ENCODE data around the gene LARP6. TPM values are rescaled to one million over a fixed set of nuclear protein-coding genes. Genes with fewer than 3 reads are reported as not detected.
"Not testable (repeated sequence)": the region's sequence is repeated elsewhere in the genome, so short reads cannot be mapped to it uniquely, and the experiment has no call there.

Gene LARP6
- total and polyA plus RNA-seq, 8 donors, result 7.7 to 17.8 (median 13.8) TPM

DNA sequence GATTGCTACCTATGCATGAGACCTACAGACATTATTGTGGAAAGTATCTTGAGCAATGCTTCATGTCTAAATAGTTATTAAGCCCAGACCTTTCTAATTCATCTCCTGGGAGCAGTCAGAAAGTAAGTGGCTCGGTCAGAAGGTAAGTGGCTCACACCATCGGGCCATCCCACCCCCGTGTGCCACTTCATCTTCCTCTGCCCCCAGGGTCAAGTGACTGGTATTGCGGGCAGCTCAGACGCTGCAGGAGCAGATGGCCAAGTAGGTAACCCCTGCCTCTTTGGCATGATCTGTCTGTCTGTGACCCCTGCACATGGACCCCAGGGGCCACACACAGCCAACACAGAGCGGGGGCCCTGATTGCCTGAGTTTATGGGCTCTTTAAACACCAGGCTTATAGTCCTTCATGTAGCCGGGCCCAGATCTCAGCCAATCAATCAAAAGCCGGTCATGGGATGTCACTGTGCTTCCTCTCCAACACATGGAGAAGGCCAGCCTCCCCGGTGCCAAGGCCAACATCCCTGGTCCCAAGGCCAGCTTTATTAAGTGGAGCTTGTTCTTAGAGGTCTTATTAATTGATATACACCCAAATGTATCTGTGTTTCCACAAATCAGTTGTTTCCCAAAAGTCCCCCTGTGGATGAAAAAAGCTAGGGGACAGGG lies 42.9 kb downstream of the LARP6 start:
- intact Hi-C loops (cut with DNase I), result loop anchor here in 1 of 2 donors (5.0 kb wide), 1 partner anchor 134 kb away; no protein-coding TSS in a partner anchor
- H3K4me1 ChIP-seq, result peaks cover 0 to 14% of the 10 kb centered on the region in 2 donors
- H3K27ac ChIP-seq, result no peak overlapping the region
- no peaks in the 10 kb centered on the region for H3K9me3 ChIP-seq
- no peak for TF ChIP-seq CTCF (IDR thresholded peaks at IDR 0.05)
- DNase-seq (no peak), ATAC-seq (no peak)
- no peaks in the 10 kb centered on the region for H3K36me3 ChIP-seq
- no peak overlapping the region for H3K4me3 ChIP-seq
- H3K27me3 ChIP-seq, result peaks cover 0 to 52% of the 10 kb centered on the region in 2 donors

DNA sequence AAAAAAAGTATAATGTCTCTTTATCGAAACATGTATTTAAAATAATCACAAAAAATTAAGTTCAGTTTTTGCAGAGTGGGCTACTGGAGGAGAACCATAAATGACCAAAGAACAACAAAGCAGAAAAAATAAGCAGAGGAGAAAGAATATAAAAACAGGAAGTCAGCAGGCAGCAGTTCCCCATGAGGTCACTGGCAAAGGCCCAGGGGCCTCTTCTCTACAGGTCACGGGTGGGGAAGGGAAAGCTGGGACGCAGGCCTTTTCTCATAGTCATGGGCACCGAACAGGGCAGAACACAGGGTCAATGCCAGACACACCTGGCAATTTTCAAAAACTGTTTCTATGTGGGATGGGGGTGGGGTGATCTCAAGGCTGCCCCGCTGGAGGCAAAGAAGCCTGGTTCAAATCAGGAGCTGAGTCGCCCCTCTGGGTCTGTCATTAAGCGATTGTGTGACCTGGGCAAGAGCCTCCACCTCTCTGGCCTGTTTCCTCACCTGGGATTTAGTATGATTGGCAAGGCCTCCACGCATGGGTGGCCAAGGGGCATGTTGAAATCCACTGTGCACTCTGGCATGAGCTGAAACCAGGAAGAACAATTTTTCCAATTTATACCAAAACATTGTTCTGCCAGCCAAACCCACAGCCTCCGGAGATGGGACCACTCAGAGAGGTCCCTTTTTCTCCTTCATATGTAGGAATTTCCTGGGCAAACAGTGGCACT lies 46.8 kb downstream of the LARP6 start:
- H3K4me3 ChIP-seq, result no peak overlapping the region
- intact Hi-C loops (cut with DNase I), result no loop called here
- no peak for TF ChIP-seq CTCF (IDR thresholded peaks at IDR 0.05)
- peaks cover 0 to 14% of the 10 kb centered on the region in 2 donors for H3K4me1 ChIP-seq
- H3K9me3 ChIP-seq, result no peaks in the 10 kb centered on the region
- ATAC-seq (peak; percentile 65), DNase-seq (peak in 2 of 4 donors; percentile 40 to 77)
- H3K27ac ChIP-seq, result peak overlapping the region in 1 of 2 donors; percentile 11
- no peaks in the 10 kb centered on the region for H3K36me3 ChIP-seq
- peaks cover 4 to 64% of the 10 kb centered on the region in 2 donors for H3K27me3 ChIP-seq

GRCh38 chr15:70804388-70804787 lies 49.6 kb downstream of the LARP6 start:
- peaks cover 4 to 53% of the 10 kb centered on the region in 2 donors for H3K27me3 ChIP-seq
- H3K4me3 ChIP-seq; intact Hi-C loops (cut with DNase I); H3K27ac ChIP-seq; DNase-seq; H3K36me3 ChIP-seq; ATAC-seq; H3K9me3 ChIP-seq: not testable (repeated sequence)
- peaks cover 22 to 23% of the 10 kb centered on the region in 2 donors for H3K4me1 ChIP-seq

DNA sequence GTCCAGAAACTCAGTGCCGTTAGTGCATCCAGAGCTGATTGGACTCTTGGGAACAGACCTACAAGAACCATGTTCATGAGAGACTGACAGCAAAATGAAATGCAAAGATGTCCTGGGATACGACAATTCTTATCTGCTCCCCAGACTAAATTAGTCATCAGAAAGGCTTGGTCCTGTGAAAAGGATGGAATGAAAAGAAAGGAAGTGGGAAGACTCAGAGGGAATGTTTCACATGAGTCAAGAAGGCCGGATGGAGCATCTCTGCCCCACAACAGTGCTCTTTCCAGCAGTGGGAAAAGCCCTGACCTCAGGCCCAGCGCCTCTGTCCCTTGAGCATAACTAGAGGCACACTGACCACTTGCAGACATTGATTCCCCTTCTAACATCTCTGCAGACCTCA lies 51.3 kb downstream of the LARP6 start:
- H3K9me3 ChIP-seq, result no peaks in the 10 kb centered on the region
- no peaks in the 10 kb centered on the region for H3K36me3 ChIP-seq
- intact Hi-C loops (cut with DNase I), result no loop called here
- no peak for DNase-seq
- no peak overlapping the region for H3K4me3 ChIP-seq
- ATAC-seq, result no peak
- H3K4me1 ChIP-seq, result peaks cover 20 to 23% of the 10 kb centered on the region in 2 donors
- TF ChIP-seq CTCF (IDR thresholded peaks at IDR 0.05), result no peak
- no peak overlapping the region for H3K27ac ChIP-seq
- peaks cover 11 to 65% of the 10 kb centered on the region in 2 donors for H3K27me3 ChIP-seq

DNA sequence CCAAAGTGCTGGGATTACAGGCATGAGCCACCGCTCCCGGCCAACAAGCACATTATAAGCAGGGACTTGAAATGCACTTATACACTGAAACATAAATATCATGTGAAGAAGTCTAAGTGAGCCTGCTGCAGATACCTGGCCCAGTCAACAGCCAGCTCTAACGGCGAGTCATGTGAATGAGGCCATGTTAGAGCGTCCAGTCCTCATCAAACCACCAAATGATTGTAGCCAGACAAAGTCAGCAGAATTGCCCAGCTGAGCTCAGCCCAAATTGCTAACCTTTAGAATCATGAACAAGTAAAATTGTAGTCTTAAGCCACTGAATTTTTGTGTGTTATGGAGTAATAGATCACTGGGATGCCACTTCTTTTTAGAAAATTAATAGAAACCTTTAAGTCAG lies 52.8 kb downstream of the LARP6 start:
- no peaks in the 10 kb centered on the region for H3K36me3 ChIP-seq
- intact Hi-C loops (cut with DNase I), result no loop called here
- H3K27me3 ChIP-seq, result peaks cover 11 to 65% of the 10 kb centered on the region in 2 donors
- peak; percentile 4 for ATAC-seq
- no peaks in the 10 kb centered on the region for H3K9me3 ChIP-seq
- no peak for TF ChIP-seq CTCF (IDR thresholded peaks at IDR 0.05)
- peaks cover 9 to 23% of the 10 kb centered on the region in 2 donors for H3K4me1 ChIP-seq
- DNase-seq, result no peak
- H3K27ac ChIP-seq, result peak overlapping the region in 1 of 2 donors; percentile 60
- H3K4me3 ChIP-seq, result no peak overlapping the region
